GOT3 (cell line): ENCODE results near the gene EPHA8.

Experiments
- DNase-seq: peaks from one replicate; lab custom pipeline; 2025; ENCODE audit warnings: mixed read lengths; lab: John Stamatoyannopoulos, UW

The EPHA8 gene

GRCh38 chr1:22619252-22619651 lies 56.0 kb downstream of the EPHA8 start:
- DNase-seq: no peak

DNA sequence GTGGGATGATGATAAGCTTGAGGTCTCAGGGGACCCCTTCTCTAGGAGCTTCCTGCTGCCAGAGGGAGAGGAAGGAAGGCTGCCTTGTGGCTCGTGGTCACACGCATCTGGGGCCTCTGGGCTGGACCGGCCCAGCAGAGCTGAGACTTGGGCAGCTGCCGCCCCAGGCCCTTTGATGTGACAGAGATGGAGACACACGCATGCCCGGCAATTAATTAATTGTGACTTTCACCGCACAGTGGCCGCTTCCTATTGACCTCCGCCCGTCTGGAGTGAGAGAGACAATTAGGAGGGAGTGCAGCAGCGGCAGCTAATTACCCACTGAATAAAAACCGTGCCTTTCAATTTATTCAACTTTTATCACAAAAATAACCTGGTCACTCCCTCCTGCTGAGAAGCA lies 56.5 kb downstream of the EPHA8 start:
- DNase-seq: no peak

GRCh38 chr1:22621761-22622160 lies 58.5 kb downstream of the EPHA8 start:
- no peak for DNase-seq

- no peak for DNase-seq
Observed at GRCh38 chr1:22625262-22625925, 62.1 kb downstream of the EPHA8 start.

- no peak for DNase-seq
Observed at GRCh38 chr1:22626237-22627157, 63.2 kb downstream of the EPHA8 start.

DNA sequence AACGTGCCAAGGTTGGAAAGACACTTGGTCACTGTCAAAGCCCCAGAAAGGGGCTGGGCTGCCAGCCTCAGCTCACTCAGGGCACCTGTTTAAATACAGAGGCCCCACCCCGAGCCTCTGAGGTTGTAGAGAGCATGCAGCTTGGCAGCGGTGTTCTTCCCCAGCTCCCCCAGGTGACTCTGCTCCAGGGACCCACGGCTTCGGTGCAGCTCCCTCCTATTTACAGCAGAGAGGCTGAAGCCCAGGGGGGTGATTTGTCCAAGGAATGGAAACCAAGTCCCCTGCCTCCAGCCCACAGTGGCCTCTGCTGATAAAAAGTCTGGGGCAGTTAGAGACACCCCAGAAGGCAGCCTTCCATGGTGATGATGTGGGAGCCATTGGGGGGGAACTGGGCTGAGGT lies 64.0 kb downstream of the EPHA8 start:
- no peak for DNase-seq

- DNase-seq: no peak
Observed at GRCh38 chr1:22628698-22629444, 65.6 kb downstream of the EPHA8 start.

- no peak for DNase-seq
Observed at GRCh38 chr1:22629886-22630285, 66.6 kb downstream of the EPHA8 start.

DNA sequence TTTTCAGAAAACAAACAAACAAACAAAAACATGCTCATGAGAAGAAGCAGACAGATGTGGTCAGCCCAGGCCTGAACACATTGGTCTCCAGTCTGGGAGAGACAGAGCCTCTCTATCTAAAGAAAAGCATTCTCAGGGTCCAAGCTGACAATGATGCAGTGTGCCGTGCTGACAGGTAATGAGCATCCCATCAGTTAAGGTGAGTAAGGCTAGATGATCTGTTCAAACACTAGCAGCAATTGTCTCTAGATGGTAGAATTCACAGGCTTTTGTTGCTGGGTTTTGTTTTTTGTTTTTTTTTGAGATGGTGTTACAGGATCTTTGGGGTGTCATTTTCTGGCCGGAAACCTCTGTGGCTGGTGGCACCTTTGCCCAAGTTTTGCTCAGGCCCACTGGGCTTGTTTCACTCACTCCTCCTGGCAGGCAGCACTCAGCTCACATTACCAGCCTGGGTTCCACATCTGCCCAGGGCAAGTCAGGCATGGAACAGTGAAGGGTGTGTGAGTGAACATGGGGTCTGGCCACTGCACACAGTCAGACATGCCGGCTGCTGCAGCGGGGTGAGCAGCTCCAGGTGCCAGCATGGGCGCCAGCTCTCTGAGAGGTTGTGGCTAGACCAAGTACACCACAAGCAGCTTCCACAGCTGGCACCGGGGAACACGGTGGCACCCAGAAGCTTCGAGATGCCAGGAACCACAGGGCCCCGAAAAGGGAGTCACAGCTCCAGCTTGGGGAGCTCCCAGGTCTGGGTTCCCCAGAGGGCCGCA lies 70.6 kb downstream of the EPHA8 start:
- DNase-seq: no peak

DNA sequence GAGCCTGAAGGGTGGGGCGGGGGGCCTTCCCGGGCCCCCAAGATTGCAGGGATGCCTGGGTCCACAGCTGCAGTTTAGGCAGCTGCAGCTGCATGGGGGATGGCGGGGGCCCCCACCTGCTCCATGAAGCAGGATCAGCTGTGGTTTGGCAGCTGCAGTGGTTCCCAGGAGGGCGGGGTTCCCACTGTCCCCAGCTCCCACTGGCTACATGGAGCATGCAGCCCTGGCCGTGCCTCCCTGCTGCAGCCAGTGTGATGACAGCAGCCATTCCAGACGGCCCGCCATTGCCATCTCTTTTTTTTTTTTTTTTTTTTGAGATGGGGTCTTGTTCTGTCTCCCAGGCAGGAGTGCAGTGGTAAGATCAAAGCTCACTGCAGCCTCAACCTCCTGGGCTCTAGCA lies 72.1 kb downstream of the EPHA8 start:
- DNase-seq: no peak

GRCh38 chr1:22636353-22636752 lies 73.1 kb downstream of the EPHA8 start, which contains the start of gene C1QA:
Gene C1QA (plus strand): TSS chr1:22636628. CDS start chr1:22637617, 989 bp downstream.
- DNase-seq: no peak

GRCh38 chr1:22636927-22637326 lies 73.6 kb downstream of the EPHA8 start:
- no peak for DNase-seq

DNA sequence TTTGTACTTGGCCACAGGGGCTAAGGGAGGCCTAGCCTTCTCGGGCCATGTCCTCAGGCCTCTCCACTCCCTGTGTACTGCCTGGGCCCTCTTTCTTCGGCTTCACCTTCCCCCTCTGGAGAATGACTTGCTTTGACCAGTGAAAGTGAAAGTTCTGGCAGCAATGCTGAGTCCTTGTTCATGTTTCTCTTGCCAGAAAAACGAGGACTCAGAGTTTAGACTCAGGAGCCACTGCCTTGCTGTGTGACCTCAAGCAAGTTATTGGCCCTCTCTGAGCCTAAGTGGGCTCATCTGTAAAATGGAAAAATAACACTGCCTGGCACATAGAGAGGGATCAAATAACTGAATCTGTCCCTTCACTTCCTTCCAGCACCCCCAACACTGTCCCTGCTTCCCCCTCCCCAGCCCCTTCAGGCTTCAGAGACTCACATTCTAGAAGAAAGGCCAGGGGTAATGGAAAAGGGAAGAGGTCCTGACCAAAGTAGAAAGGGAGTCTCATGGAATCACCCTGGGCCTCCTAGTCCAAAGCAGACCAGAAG lies 74.7 kb downstream of the EPHA8 start:
- no peak for DNase-seq

GRCh38 chr1:22638476-22639234 lies 75.4 kb downstream of the EPHA8 start:
- DNase-seq: no peak

- no peak for DNase-seq
Observed at GRCh38 chr1:22639286-22639685, 76.0 kb downstream of the EPHA8 start.

DNA sequence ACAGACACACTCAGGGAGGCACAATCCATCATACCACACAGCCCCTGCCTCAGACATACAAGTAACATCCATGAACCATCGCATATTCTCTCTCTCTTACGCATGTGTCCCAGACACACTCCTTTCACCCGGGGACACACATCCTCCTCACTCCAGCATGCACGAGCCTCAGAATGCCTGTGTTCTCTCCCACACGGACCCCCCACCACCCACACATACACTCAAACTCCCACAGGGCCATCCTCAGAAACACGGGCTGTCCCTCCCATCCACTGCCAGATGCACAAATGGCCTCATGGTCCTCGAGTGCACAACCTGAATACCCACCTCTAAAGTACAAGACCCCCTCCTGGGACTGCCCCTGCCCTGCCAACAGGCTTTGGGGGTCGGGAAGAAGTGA lies 78.0 kb downstream of the EPHA8 start:
- no peak for DNase-seq

GRCh38 chr1:22641906-22642636 lies 78.8 kb downstream of the EPHA8 start:
- DNase-seq: peak; percentile 31

- no peak for DNase-seq
Observed at GRCh38 chr1:22643381-22643780, 80.1 kb downstream of the EPHA8 start, which contains the start of gene C1QC. Gene C1QC (plus strand): TSS chr1:22643633. CDS start chr1:22644024, 391 bp downstream.

DNA sequence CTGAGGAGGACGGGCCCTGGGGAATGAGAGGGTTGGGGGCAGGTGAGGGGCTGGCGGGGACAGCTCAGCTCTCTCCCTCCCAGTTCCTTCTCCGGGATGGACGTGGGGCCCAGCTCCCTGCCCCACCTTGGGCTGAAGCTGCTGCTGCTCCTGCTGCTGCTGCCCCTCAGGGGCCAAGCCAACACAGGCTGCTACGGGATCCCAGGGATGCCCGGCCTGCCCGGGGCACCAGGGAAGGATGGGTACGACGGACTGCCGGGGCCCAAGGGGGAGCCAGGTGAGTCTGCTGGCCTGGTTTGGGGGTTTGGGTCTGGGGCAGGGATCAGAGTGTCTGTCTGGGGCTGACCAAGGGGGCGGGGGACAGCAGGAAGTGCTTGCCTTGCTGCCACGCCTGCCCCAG lies 80.6 kb downstream of the EPHA8 start:
- DNase-seq: no peak

DNA sequence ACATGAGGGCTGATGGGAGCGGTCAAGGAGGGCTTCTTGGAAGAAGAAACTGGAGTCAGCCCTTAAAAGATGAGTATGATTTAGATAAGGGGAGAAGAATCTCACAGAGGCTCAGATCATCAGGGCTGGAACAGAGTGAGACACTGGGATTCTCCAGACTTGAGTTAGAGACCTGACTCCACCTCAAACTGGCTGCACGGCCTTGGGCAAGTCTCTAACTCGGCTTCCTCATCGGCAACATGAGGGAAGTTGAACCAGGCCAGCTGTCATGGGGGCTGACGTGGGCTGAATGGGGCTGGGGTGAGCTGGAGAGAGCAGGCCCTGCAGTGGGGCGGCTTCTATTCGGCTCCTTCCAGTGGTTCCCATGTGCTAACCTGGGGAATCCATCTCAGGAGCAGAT lies 82.6 kb downstream of the EPHA8 start:
- no peak for DNase-seq
